SK-N-SH treated with all-trans-retinoic acid at 6 μM for 48 hours (cell line): ENCODE results near the gene MRGPRF.

Experiments used
- ARNTL ChIP-seq: fragments of 450-650 bp; formaldehyde crosslinking; IDR thresholded peaks from 2 replicates; pipeline ENCODE4 v1.5.0; 2020; ENCODE audit warnings: low read depth, mild to moderate bottlenecking, moderate library complexity, borderline replicate concordance
- ZC3H10 ChIP-seq: fragments of 250-450 bp; sonication (Bioruptor Pico); IDR thresholded peaks from 2 replicates; pipeline ENCODE4 v1.5.1; 2021; ENCODE audit warnings: mild to moderate bottlenecking, moderate library complexity
- ZNF565 ChIP-seq: fragments of 450-650 bp; formaldehyde crosslinking; conservative IDR thresholded peaks from 2 replicates; pipeline ENCODE4 v1.5.0; 2020; ENCODE audit warnings: low read depth, mild to moderate bottlenecking, moderate library complexity
- TF ChIP-seq, protein P1 (sequence below): fragments of 250-450 bp; sonication (Bioruptor Pico); IDR thresholded peaks from 2 replicates; pipeline ENCODE4 v1.5.1; 2020; ENCODE audit warnings: low read depth, mild to moderate bottlenecking, moderate library complexity
- TF ChIP-seq, protein P2 (sequence below): fragments of 250-450 bp; sonication (Bioruptor Pico); IDR thresholded peaks from 2 replicates; pipeline ENCODE4 v1.8.0; 2020; ENCODE audit warnings: mild to moderate bottlenecking, moderate library complexity, borderline replicate concordance
- TF ChIP-seq, protein P3 (sequence below): fragments of 250-450 bp; sonication (Bioruptor Pico); IDR thresholded peaks from 2 replicates; pipeline ENCODE4 v1.5.0; 2020; ENCODE audit warnings: mild to moderate bottlenecking, moderate library complexity

DNA sequence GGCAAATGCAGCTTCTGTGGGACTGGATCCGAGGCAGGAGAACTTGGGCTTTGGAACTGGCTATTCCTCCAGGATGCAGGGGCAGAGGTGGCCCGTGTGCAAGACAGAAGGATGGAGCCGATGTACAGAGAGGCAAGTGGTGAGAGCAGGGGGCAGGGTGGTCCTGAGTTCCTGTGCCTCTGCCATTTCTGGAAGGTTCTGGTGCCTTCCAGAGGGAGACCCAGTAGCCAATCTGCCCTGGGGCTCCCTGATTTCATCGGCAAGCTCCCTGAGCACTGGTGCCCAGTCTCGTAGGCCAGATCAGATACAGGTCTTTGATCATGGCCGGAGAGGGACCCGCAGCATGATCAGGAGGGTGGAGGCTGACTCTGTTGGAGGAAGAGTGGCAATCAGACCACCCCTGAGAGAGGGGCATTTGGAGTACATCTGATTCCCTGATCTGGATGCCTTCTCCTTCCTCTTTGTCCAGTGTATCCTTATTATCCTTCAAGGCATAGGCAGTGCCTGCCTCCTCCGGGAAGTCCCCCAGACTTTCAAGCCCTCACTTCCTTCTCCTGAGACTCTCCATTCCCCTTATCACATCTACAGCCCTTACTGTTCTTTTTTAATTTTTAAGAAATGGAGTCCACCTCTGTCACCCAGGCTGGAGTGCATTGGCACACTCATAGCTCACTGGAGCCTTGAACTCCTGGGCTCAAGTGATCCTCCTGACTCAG is 42.0 kb downstream of the MRGPRF start:
- TF ChIP-seq ZC3H10 (no peak), ZNF565 (CRISPR knock-in tag) (no peak), ARNTL (no peak)
- TF ChIP-seq, protein P1, sequence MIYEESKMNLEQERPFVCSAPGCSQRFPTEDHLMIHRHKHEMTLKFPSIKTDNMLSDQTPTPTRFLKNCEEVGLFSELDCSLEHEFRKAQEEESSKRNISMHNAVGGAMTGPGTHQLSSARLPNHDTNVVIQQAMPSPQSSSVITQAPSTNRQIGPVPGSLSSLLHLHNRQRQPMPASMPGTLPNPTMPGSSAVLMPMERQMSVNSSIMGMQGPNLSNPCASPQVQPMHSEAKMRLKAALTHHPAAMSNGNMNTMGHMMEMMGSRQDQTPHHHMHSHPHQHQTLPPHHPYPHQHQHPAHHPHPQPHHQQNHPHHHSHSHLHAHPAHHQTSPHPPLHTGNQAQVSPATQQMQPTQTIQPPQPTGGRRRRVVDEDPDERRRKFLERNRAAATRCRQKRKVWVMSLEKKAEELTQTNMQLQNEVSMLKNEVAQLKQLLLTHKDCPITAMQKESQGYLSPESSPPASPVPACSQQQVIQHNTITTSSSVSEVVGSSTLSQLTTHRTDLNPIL (CRISPR knock-in tag) = no peak
- TF ChIP-seq, protein P2, sequence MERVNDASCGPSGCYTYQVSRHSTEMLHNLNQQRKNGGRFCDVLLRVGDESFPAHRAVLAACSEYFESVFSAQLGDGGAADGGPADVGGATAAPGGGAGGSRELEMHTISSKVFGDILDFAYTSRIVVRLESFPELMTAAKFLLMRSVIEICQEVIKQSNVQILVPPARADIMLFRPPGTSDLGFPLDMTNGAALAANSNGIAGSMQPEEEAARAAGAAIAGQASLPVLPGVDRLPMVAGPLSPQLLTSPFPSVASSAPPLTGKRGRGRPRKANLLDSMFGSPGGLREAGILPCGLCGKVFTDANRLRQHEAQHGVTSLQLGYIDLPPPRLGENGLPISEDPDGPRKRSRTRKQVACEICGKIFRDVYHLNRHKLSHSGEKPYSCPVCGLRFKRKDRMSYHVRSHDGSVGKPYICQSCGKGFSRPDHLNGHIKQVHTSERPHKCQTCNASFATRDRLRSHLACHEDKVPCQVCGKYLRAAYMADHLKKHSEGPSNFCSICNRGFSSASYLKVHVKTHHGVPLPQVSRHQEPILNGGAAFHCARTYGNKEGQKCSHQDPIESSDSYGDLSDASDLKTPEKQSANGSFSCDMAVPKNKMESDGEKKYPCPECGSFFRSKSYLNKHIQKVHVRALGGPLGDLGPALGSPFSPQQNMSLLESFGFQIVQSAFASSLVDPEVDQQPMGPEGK (CRISPR knock-in tag) = no peak
- TF ChIP-seq, protein P3, sequence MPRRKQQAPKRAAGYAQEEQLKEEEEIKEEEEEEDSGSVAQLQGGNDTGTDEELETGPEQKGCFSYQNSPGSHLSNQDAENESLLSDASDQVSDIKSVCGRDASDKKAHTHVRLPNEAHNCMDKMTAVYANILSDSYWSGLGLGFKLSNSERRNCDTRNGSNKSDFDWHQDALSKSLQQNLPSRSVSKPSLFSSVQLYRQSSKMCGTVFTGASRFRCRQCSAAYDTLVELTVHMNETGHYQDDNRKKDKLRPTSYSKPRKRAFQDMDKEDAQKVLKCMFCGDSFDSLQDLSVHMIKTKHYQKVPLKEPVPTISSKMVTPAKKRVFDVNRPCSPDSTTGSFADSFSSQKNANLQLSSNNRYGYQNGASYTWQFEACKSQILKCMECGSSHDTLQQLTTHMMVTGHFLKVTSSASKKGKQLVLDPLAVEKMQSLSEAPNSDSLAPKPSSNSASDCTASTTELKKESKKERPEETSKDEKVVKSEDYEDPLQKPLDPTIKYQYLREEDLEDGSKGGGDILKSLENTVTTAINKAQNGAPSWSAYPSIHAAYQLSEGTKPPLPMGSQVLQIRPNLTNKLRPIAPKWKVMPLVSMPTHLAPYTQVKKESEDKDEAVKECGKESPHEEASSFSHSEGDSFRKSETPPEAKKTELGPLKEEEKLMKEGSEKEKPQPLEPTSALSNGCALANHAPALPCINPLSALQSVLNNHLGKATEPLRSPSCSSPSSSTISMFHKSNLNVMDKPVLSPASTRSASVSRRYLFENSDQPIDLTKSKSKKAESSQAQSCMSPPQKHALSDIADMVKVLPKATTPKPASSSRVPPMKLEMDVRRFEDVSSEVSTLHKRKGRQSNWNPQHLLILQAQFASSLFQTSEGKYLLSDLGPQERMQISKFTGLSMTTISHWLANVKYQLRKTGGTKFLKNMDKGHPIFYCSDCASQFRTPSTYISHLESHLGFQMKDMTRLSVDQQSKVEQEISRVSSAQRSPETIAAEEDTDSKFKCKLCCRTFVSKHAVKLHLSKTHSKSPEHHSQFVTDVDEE (CRISPR knock-in tag) = no peak
